HEK293T (cell line): ENCODE data around the gene MYH4.

Experiments used
- CTCF ChIA-PET: fragments of 350-600 bp; formaldehyde crosslinking; extraction: SDS; loops from one replicate; lab custom pipeline; 2021; ENCODE audit warnings: antibody characterized with exemption, inconsistent platforms; lab: Yijun Ruan, JAX
- POLR2A ChIA-PET: fragments of 350-600 bp; formaldehyde crosslinking; extraction: SDS; loops from one replicate; lab custom pipeline; 2020; ENCODE audit warnings: antibody characterized with exemption, inconsistent platforms; lab: Yijun Ruan, JAX
- DNase-seq: peaks from one replicate; pipeline ENCODE4 v3.0.0; 2012; ENCODE audit warnings: mixed read lengths; ENCODE audit errors: extremely low spot score
- ARNT ChIP-seq: fragments of 450-650 bp; IDR thresholded peaks from 2 replicates; pipeline ENCODE4 v1.6.1; 2017; ENCODE audit warnings: mild to moderate bottlenecking
- BHLHE40 ChIP-seq: fragments of 450-650 bp; IDR thresholded peaks from 2 replicates; pipeline ENCODE4 v1.6.1; 2016; ENCODE audit warnings: mild to moderate bottlenecking, moderate library complexity, borderline replicate concordance
- CTBP1 ChIP-seq: fragments of 450-650 bp; IDR thresholded peaks from 2 replicates; pipeline ENCODE4 v1.6.1; 2016; ENCODE audit warnings: borderline replicate concordance
- ELF4 ChIP-seq: fragments of 450-650 bp; IDR thresholded peaks from 2 replicates; pipeline ENCODE4 v1.6.1; 2017; ENCODE audit warnings: antibody characterized with exemption
- FOXA1 ChIP-seq: fragments of 450-650 bp; IDR thresholded peaks from 2 replicates; pipeline ENCODE4 v1.6.1; 2016; ENCODE audit warnings: mild to moderate bottlenecking
- FOXK2 ChIP-seq: fragments of 450-650 bp; IDR thresholded peaks from 2 replicates; pipeline ENCODE4 v1.6.1; 2016; ENCODE audit warnings: mild to moderate bottlenecking
- FOXM1 ChIP-seq: fragments of 450-650 bp; IDR thresholded peaks from 2 replicates; pipeline ENCODE4 v1.6.1; 2017; ENCODE audit warnings: mild to moderate bottlenecking, borderline replicate concordance
- HDGF ChIP-seq: fragments of 450-650 bp; IDR thresholded peaks from 2 replicates; pipeline ENCODE4 v1.6.1; 2017; ENCODE audit warnings: antibody characterized with exemption, borderline replicate concordance
- L3MBTL2 ChIP-seq: fragments of 450-650 bp; conservative IDR thresholded peaks from 2 replicates; pipeline ENCODE4 v1.6.1; 2016; ENCODE audit warnings: mild to moderate bottlenecking
- LEF1 ChIP-seq: fragments of 450-650 bp; IDR thresholded peaks from 2 replicates; pipeline ENCODE4 v1.6.1; 2017; ENCODE audit warnings: mild to moderate bottlenecking, borderline replicate concordance
- NFRKB ChIP-seq: fragments of 450-650 bp; IDR thresholded peaks from 2 replicates; pipeline ENCODE4 v1.6.1; 2016; ENCODE audit warnings: mild to moderate bottlenecking, moderate library complexity
- PKNOX1 ChIP-seq: fragments of 450-650 bp; IDR thresholded peaks from 2 replicates; pipeline ENCODE4 v1.6.1; 2016
- SP1 ChIP-seq: fragments of 450-650 bp; IDR thresholded peaks from 2 replicates; pipeline ENCODE4 v1.6.1; 2017
- SUZ12 ChIP-seq: fragments of 450-650 bp; IDR thresholded peaks from 2 replicates; pipeline ENCODE4 v1.6.1; 2016; ENCODE audit warnings: mild to moderate bottlenecking
- TARDBP ChIP-seq: fragments of 450-650 bp; IDR thresholded peaks from 2 replicates; pipeline ENCODE4 v1.6.1; 2016
- ZNF384 ChIP-seq: fragments of 450-650 bp; IDR thresholded peaks from 2 replicates; pipeline ENCODE4 v1.6.1; 2016

Gene MYH4

GRCh38 chr17:10429421-10430045 is 39.8 kb downstream of the MYH4 start:
- no peak for TF ChIP-seq PKNOX1
- no peak for TF ChIP-seq TARDBP
- no peak for TF ChIP-seq NFRKB
- no peak for TF ChIP-seq HDGF
- TF ChIP-seq BHLHE40, result no peak
- TF ChIP-seq L3MBTL2, result no peak
- TF ChIP-seq SUZ12, result no peak
- no peak for TF ChIP-seq FOXK2
- TF ChIP-seq LEF1, result no peak
- TF ChIP-seq CTBP1, result no peak
- TF ChIP-seq FOXM1, result no peak
- TF ChIP-seq SP1, result no peak
- no peak for TF ChIP-seq FOXA1
- TF ChIP-seq ARNT, result no peak
- no peak for DNase-seq
- ChIA-PET POLR2A (no interaction called here), CTCF (no interaction called here)

DNA sequence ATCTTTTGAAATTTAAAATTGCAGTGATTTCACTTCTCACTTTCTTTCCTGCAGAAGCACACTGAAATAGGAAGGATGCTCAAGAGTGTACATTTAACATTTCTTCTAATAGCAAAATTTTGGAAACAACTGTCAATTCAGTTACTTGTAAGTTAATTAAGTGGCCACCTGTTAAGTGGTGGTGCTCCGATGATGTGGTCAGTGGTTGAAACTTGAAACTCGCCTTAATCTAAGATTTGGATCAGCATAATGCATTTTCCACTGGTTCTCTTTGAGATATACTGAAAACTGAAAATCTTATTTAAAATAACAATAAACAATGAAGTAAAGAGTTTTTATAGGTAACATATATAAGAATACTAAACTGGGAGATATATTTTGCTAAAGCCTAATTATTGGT is 40.6 kb downstream of the MYH4 start:
- ChIA-PET POLR2A (no interaction called here), CTCF (no interaction called here)
- no peak for DNase-seq
- TF ChIP-seq ZNF384 (no peak), SUZ12 (no peak), PKNOX1 (no peak), NFRKB (no peak), FOXA1 (no peak), FOXK2 (no peak), L3MBTL2 (no peak), LEF1 (no peak), ELF4 (no peak), HDGF (no peak), SP1 (no peak), ARNT (no peak), FOXM1 (no peak)

- POLR2A ChIA-PET, result no interaction called here
- DNase-seq, result no peak
- CTCF ChIA-PET, result no interaction called here
- TF ChIP-seq LEF1, result no peak
Measured at GRCh38 chr17:10421900-10422542, 47.3 kb downstream of the MYH4 start, which contains the start of gene MYH8. TSS of gene MYH8 (minus strand) at chr17:10421950. CDS start at chr17:10420227, 1,723 bp downstream.

DNA sequence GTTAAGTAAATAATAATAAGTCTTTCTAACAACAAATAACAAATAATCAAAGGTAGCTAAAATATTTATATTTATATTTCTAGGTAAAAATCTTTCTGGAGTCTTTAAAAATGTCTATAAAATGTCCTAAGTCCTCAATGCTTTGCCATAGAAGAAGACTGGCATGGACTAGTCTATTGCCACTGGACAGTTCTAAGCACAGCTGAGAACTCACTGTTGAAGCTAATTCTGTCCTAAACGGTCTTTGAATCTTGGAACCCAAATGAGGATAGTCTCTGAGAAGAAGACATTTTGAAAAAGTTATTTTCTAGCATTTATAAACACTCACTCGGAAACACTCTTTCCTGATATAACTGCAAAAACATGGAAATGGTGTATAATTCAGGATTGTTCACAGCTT is 48.1 kb downstream of the MYH4 start:
- no peak for TF ChIP-seq CTBP1
- no peak for TF ChIP-seq L3MBTL2
- TF ChIP-seq NFRKB, result no peak
- no peak for TF ChIP-seq PKNOX1
- no peak for TF ChIP-seq ARNT
- no peak for TF ChIP-seq FOXM1
- TF ChIP-seq FOXA1, result no peak
- no peak for TF ChIP-seq SP1
- no peak for TF ChIP-seq ZNF384
- TF ChIP-seq LEF1, result no peak
- TF ChIP-seq BHLHE40, result no peak
- no peak for TF ChIP-seq TARDBP
- no peak for TF ChIP-seq FOXK2
- no peak for TF ChIP-seq SUZ12
- no peak for TF ChIP-seq HDGF
- TF ChIP-seq ELF4, result no peak
- POLR2A ChIA-PET, result no interaction called here
- DNase-seq, result no peak
- CTCF ChIA-PET, result no interaction called here

- TF ChIP-seq L3MBTL2, result no peak
- no peak for TF ChIP-seq FOXM1
- TF ChIP-seq ARNT, result no peak
- no peak for TF ChIP-seq FOXA1
- no peak for TF ChIP-seq LEF1
- TF ChIP-seq HDGF, result no peak
- TF ChIP-seq SUZ12, result no peak
- no peak for TF ChIP-seq ELF4
- POLR2A ChIA-PET, result no interaction called here
- no peak for DNase-seq
- CTCF ChIA-PET, result no interaction called here
Measured at GRCh38 chr17:10420811-10421210, 48.5 kb downstream of the MYH4 start.

- DNase-seq, result no peak
- ChIA-PET POLR2A (no interaction called here), CTCF (no interaction called here)
- TF ChIP-seq FOXK2, result no peak
- TF ChIP-seq SUZ12, result no peak
Measured at GRCh38 chr17:10417431-10417830, 51.9 kb downstream of the MYH4 start.

DNA sequence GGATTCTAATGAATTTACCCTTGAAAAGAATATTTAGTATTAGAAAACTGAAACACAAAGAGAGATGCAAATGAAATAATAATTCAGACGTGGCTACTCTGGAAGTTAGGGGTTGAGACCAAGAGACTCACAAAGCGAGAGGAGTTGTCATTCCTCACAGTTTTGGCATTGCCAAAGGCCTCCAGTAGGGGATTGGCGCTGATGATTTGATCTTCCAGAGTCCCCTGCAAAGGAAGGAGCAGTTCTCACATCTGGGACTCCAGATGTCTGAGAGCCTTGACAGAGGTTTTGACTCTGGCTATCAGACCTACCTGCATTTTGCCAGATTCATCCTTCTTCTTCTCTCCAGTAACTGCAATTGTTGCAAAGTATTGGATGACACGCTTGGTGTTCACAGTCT is 54.2 kb downstream of the MYH4 start:
- DNase-seq, result no peak
- ChIA-PET POLR2A (no interaction called here), CTCF (no interaction called here)
- TF ChIP-seq CTBP1 (no peak), FOXK2 (no peak), ZNF384 (no peak), TARDBP (no peak), SP1 (no peak), SUZ12 (no peak), HDGF (no peak), FOXA1 (no peak), PKNOX1 (no peak), FOXM1 (no peak), NFRKB (no peak), LEF1 (no peak), ELF4 (no peak), ARNT (no peak), BHLHE40 (no peak), L3MBTL2 (no peak)
